Activated naive CD8-positive, alpha-beta T cell treated with anti-CD3 and anti-CD28 coated beads for 36 hours (primary cell): ENCODE results near the gene OTUD3. TPM values are rescaled to one million over a fixed set of nuclear protein-coding genes. Genes with fewer than 3 reads are reported as not detected.
"Not testable (repeated sequence)": the region's sequence is repeated elsewhere in the genome, so short reads cannot be mapped to it uniquely, and the experiment has no call there.

Experiments used
- DNase-seq: peaks from one replicate; pipeline ENCODE4 v3.0.0; 2021
- H3K27ac Mint-ChIP-seq: one replicate; pipeline ENCODE4 v1.8.0; 2022; ENCODE audit warnings: mild to moderate bottlenecking, moderate library complexity, mixed read lengths
- H3K27me3 Mint-ChIP-seq: one replicate; pipeline ENCODE4 v1.8.0; 2022; ENCODE audit warnings: mild to moderate bottlenecking, mixed read lengths
- H3K36me3 Mint-ChIP-seq: one replicate; pipeline ENCODE4 v1.8.0; 2021; ENCODE audit warnings: mild to moderate bottlenecking, mixed read lengths
- H3K4me1 Mint-ChIP-seq: one replicate; pipeline ENCODE4 v1.8.0; 2021; ENCODE audit warnings: mixed read lengths
- H3K4me3 Mint-ChIP-seq: one replicate; pipeline ENCODE4 v1.8.0; 2022; ENCODE audit warnings: mild to moderate bottlenecking, moderate library complexity, mixed read lengths
- H3K9me3 Mint-ChIP-seq: one replicate; pipeline ENCODE4 v1.8.0; 2022; ENCODE audit warnings: mixed read lengths
- total RNA-seq, 2 experiments: library from RNA; stranded (reverse); gene quantifications; one replicate each; pipeline ENCODE4 v1.2.3, GENCODE V29; 2021

OTUD3 gene
- total RNA-seq, 2 experiments from 2014 or later, result 6.2 to 7.3 TPM

DNA sequence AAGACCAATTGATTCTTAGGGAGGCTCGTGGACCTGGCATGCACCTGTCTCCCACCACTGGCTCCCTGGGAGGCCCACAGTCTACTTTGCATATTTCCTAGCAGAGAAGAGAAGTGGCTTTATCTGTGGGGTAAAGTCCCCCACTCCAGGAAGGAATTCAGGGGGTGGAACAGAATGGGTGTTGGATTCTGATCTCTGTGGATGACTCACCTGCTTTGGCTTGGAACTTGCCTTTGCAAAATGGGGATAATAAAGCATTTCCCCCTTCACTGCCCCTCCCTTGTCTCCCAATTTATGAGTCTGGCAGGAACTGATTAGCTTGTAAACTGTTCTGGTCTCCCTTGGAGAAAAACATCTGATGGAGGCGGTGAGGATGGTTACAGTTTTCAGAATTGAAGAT lies 21.2 kb upstream of the OTUD3 start:
- peaks cover 24% of the 10 kb centered on the region for H3K27me3 Mint-ChIP-seq
- DNase-seq, result no peak
- H3K27ac Mint-ChIP-seq, result no peak overlapping the region
- peaks cover 2% of the 10 kb centered on the region for H3K9me3 Mint-ChIP-seq
- no peaks in the 10 kb centered on the region for H3K4me1 Mint-ChIP-seq
- H3K36me3 Mint-ChIP-seq, result no peaks in the 10 kb centered on the region
- no peak overlapping the region for H3K4me3 Mint-ChIP-seq

DNA sequence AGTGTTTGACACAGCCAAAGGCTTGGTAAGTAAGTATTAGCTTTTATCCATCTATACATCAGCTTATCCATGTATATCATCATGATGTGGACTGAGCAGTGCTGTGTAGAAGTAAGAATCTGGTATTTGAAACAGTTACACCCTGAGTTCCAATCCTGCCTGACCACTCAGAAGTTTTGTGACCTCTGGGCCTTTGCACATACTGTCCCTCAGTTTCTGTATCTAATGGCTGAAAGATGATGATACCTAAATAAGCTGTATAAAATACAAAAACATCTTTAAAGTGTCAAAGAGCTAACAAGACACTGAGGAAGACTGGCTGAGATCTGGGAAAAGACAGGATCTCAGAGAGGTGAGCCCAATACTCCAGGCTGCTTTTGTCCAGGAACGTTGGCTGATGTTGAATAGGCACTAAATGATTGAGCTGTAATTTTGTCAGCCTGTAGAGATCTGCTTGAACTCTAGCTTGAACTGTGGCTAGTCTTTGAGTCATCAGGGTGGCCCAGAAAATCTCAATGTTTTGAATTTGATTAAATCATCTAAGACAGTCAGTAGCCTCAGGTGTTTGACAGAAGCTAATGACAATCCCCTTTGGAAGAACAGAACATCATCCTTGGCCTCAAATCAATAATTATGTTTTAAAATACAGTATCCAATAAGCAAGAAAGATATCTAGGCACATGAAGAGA lies 20.2 kb upstream of the OTUD3 start:
- no peak overlapping the region for H3K4me3 Mint-ChIP-seq
- peaks cover 31% of the 10 kb centered on the region for H3K27me3 Mint-ChIP-seq
- H3K27ac Mint-ChIP-seq, result no peak overlapping the region
- peaks cover 2% of the 10 kb centered on the region for H3K9me3 Mint-ChIP-seq
- DNase-seq, result no peak
- H3K36me3 Mint-ChIP-seq, result no peaks in the 10 kb centered on the region
- no peaks in the 10 kb centered on the region for H3K4me1 Mint-ChIP-seq

DNA sequence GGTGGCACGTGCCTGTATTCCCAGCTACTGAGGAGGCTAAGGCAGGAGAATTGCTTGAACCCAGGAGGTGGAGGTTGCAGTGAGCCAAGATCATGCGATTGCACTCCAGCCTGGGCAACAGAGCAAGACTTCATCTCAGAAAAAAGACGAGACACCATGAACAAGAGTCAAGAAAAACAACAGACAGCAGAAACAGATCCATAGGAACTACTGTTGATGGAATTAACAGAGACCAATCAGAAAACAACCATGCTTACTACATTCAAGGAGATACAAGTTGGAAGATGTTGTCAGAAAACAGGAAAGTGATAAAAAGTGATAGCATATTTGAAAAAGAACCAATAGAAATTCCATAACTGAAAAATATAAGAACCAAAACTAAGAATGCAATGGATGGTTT lies 19.3 kb upstream of the OTUD3 start:
- Mint-ChIP-seq H3K4me1 (no peaks in the 10 kb centered on the region), H3K27ac (no peak overlapping the region), H3K4me3 (no peak overlapping the region), H3K36me3 (no peaks in the 10 kb centered on the region), H3K9me3 (peaks cover 2% of the 10 kb centered on the region), H3K27me3 (peaks cover 39% of the 10 kb centered on the region)
- DNase-seq, result no peak

DNA sequence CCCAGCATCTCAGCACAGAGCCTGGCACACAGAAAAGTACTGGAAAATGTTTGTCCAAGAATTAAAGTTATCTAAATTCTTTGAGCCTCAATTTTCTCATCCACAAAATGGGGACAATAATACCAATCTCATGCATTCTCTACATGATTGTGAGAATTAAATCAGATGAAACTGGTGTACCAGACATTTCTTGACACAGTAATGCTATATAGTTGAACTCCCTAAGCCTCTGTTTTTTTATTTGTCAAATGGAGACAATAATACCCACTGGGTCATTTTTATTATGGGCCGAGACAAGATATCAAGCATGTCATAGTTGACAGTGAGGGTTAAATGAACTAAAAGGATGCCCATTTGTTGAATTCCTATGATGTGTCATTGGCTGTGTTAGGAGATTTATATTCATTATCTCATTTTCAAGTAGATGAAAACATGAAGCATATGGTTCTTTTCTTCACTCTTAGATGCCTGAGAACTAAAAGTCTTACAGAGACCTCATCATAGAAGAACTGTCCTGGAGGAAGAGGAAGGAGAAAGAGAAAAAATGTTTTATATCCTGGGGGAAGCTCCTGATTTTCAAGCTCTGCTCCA lies 17.5 kb upstream of the OTUD3 start:
- H3K36me3 Mint-ChIP-seq, result no peaks in the 10 kb centered on the region
- H3K9me3 Mint-ChIP-seq, result peaks cover 2% of the 10 kb centered on the region
- H3K4me1 Mint-ChIP-seq, result no peaks in the 10 kb centered on the region
- H3K4me3 Mint-ChIP-seq, result no peak overlapping the region
- peaks cover 40% of the 10 kb centered on the region for H3K27me3 Mint-ChIP-seq
- no peak for DNase-seq
- H3K27ac Mint-ChIP-seq, result no peak overlapping the region

DNA sequence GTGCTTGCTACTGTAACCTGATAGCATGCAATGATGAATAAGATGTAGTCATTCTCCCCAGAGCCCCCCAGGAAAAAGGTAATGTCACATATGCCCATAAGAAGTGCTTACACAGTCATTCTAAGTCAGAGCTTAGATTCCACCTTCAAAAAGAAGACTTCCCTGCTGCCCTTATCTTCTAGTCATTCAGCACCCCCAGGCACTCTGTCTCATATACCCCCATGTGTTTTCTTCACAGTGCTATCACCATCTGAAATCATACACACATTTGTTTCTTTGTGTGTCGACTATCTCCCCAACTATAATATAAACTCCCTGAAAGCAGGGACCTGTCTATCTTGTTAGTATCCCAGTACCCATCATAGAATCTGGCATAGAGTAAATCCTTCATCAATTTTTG lies 16.2 kb upstream of the OTUD3 start:
- Mint-ChIP-seq H3K27me3 (peaks cover 48% of the 10 kb centered on the region), H3K9me3 (peaks cover 2% of the 10 kb centered on the region), H3K4me3 (no peak overlapping the region), H3K27ac (no peak overlapping the region), H3K36me3 (no peaks in the 10 kb centered on the region), H3K4me1 (no peaks in the 10 kb centered on the region)
- no peak for DNase-seq

DNA sequence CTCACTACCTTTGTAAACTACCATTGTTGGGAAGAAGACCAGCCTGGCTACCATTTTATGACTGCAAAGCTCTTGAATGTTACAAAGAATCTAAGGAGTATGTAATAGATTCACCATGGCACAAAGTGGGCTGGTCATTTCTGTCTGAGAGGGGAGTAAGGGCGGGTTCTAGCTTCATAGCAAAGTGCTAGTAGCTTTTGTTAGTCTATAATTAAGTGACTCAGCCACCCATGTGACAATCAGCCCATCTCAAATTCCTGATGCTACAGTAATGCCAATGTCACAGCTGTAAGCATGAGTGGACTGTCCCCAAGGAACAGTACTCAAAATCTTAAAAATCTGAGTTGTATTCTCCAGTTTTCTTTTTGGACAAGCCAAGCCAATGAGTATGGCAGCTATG lies 15.4 kb upstream of the OTUD3 start:
- Mint-ChIP-seq H3K36me3 (no peaks in the 10 kb centered on the region), H3K27ac (no peak overlapping the region), H3K4me1 (no peaks in the 10 kb centered on the region), H3K4me3 (no peak overlapping the region), H3K27me3 (peaks cover 51% of the 10 kb centered on the region), H3K9me3 (peaks cover 2% of the 10 kb centered on the region)
- DNase-seq, result no peak

DNA sequence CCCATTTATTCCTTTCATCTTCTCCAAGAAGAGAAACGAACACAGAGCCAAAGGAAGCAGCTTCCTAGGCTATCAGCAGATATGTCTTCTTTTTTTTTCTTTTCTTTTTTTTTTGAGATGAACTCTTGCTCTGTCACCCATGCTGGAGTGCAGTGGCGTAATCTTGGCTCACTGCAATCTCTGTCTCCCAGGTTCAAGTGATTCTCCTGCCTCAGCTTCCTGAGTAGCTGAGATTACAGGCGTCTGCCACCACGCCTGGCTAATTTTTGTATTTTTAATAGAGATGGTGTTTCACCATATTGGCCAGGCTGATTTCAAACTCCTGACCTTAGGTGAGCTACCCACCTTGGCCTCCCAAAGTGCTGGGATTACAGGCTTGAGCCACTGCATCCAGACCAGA lies 13.6 kb upstream of the OTUD3 start:
- H3K27me3 Mint-ChIP-seq, result peaks cover 59% of the 10 kb centered on the region
- DNase-seq, H3K36me3 Mint-ChIP-seq, H3K4me1 Mint-ChIP-seq, H3K27ac Mint-ChIP-seq, H3K9me3 Mint-ChIP-seq, H3K4me3 Mint-ChIP-seq: not testable (repeated sequence)

DNA sequence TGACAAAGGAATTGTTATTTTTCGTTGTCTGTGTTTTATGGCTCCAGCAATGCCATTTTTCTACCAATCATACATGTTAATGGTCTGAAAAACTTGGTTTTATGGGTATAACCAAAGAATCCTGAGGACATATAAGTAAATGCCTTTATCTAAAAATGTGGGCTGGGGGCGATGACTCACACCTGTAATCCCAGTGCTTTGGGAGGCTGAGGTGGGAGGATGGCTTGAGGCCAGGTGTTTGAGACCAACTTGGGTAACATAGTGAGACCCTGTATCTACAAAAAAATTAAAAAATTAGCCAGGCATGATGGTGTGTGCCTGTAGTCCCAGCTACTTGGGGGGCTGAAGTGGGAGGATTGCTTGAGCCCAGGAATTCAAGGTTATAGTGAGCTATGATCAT lies 12.7 kb upstream of the OTUD3 start:
- H3K27me3 Mint-ChIP-seq, result peaks cover 57% of the 10 kb centered on the region
- H3K9me3 Mint-ChIP-seq, H3K36me3 Mint-ChIP-seq, DNase-seq, H3K27ac Mint-ChIP-seq, H3K4me3 Mint-ChIP-seq, H3K4me1 Mint-ChIP-seq: not testable (repeated sequence)

DNA sequence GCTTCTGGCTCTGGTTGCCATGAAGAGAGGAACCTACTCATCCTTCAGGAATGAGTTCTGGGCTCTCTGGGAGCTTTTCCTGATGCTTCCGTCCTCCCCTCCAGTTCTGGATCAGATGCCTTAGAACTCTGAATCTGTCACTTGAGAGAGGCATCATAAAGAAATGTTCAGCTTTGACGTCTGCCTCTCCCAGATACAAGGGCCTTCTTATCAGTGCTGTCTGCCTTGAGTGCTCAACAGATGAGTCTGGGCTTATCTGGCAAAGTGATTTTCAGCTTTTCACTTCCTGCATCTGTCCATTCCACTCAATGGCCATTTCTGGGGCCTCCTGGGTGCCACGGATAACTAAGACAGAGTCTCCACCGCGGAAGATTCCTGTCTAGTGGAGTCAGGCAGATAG lies 12.3 kb upstream of the OTUD3 start:
- Mint-ChIP-seq H3K27ac (no peak overlapping the region), H3K4me3 (no peak overlapping the region), H3K27me3 (peaks cover 52% of the 10 kb centered on the region), H3K4me1 (no peaks in the 10 kb centered on the region), H3K36me3 (no peaks in the 10 kb centered on the region), H3K9me3 (no peaks in the 10 kb centered on the region)
- no peak for DNase-seq

DNA sequence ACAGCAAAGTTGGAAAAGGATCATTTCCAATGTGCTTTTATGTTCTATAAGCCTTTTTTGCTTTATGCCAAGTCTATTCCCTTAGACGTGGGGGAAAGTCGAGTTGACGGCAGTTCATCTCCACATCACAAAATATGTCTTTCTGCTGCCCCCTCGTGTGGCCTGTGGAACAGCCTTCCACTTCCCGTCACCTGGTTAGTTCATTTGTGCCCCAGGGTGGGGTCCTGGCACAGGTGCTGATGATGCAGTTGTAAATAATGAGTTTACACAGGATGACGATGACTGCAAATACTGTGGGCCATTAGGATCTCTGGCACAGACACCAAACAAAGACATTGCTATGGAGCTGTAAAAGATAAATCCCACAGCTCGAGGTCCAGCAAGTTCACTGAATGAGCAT lies 10.0 kb upstream of the OTUD3 start:
- H3K27me3 Mint-ChIP-seq, result peaks cover 50% of the 10 kb centered on the region
- DNase-seq, result no peak
- no peak overlapping the region for H3K4me3 Mint-ChIP-seq
- H3K9me3 Mint-ChIP-seq, result no peaks in the 10 kb centered on the region
- H3K36me3 Mint-ChIP-seq, result no peaks in the 10 kb centered on the region
- no peak overlapping the region for H3K27ac Mint-ChIP-seq
- H3K4me1 Mint-ChIP-seq, result no peaks in the 10 kb centered on the region

DNA sequence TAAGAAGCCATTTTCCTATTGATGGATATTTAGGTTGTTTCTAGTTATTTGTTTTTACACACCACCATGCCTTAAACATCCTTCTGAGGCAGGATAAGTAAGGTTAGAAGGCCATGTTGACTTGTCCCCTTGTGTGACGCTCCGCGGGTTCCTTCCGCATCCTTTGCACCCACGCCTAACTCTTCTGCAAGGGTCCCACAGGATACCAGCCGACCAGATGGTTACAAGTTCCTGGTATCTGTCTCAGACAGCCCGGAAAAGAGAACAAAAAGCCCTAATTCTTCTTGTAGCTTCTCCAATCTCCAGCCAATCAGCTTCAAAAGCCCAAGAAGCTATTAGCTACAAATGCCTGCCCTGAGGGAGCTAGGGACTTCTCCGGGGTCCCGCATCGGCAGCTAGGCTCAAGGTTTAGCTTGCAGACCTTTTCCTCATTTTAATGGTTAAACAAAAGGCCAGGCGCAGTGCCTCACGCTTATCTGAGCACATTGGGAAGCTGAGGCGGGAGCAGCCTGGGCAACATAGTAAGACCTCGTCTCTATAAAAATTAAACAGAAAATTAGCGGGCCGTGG lies 4.9 kb upstream of the OTUD3 start:
- no peaks in the 10 kb centered on the region for H3K9me3 Mint-ChIP-seq
- no peaks in the 10 kb centered on the region for H3K36me3 Mint-ChIP-seq
- H3K4me3 Mint-ChIP-seq, result no peak overlapping the region
- H3K27ac Mint-ChIP-seq, result no peak overlapping the region
- H3K4me1 Mint-ChIP-seq, result peaks cover 6% of the 10 kb centered on the region
- DNase-seq, result no peak
- peaks cover 14% of the 10 kb centered on the region for H3K27me3 Mint-ChIP-seq

DNA sequence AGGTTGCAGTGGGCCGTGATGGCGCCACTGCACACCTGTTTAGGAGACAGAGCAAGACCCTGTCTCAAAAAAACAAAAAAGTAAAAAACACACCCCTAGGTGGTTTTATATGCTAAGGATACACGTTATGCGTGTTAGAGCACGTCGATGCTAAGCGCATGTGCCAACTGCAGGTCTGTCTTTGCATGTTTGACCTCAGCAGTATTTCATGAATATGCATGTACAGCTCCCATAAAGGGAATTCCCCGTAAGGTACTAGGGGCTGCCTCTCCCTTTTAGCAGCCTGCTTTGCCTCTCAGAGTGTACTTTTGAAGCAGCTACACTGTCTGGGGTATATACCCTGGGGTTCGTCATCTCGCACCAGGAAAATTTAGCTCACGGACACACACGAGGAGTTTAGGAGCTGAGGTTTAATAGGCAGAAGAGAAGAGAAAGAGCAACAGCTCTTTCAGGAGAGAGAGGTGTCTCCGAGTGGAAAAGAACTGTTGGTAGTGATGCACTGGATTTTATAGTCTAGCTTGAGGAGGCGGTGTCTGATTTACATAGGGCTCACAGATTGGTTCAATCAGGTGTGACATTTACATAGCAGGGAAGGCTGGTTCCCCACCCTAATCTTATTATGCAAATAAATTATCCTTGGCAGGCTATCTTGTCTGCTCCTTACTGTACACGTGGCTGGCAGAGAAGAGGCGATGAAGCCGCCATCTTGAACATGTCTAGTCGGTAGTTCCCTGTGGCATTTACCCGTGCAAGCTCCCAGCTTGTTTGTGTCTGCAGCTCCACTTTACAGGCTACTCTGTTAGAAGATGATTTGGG lies 4.2 kb upstream of the OTUD3 start:
- H3K36me3 Mint-ChIP-seq, result no peaks in the 10 kb centered on the region
- no peak for DNase-seq

DNA sequence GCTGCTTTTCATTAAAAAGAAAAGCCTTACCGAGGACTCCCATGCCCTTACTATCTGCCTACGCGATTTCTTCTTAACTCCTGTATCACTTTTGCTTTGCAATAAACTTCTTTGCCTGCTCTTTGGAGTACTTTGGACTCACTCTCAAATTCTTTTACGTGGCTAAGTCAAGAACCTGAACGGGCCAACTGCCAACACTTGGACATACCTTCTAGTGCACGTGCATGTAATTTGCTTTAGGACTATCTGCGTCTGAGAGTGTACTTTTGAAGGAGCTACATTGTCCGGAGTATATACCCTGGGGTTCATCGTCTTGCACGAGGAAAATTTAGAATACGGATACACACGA lies 3.6 kb upstream of the OTUD3 start:
- peaks cover 11% of the 10 kb centered on the region for H3K4me1 Mint-ChIP-seq
- peaks cover 12% of the 10 kb centered on the region for H3K27me3 Mint-ChIP-seq
- DNase-seq, result no peak
- no peaks in the 10 kb centered on the region for H3K36me3 Mint-ChIP-seq
- no peak overlapping the region for H3K4me3 Mint-ChIP-seq
- H3K27ac Mint-ChIP-seq, result no peak overlapping the region
- no peaks in the 10 kb centered on the region for H3K9me3 Mint-ChIP-seq

More for the DNA sequence above, 4.2 kb upstream of the OTUD3 start:
- H3K4me1 Mint-ChIP-seq, result peaks cover 7% of the 10 kb centered on the region
- H3K27me3 Mint-ChIP-seq, result peaks cover 12% of the 10 kb centered on the region
- no peak overlapping the region for H3K27ac Mint-ChIP-seq
- H3K4me3 Mint-ChIP-seq, result no peak overlapping the region
- H3K9me3 Mint-ChIP-seq, result no peaks in the 10 kb centered on the region

DNA sequence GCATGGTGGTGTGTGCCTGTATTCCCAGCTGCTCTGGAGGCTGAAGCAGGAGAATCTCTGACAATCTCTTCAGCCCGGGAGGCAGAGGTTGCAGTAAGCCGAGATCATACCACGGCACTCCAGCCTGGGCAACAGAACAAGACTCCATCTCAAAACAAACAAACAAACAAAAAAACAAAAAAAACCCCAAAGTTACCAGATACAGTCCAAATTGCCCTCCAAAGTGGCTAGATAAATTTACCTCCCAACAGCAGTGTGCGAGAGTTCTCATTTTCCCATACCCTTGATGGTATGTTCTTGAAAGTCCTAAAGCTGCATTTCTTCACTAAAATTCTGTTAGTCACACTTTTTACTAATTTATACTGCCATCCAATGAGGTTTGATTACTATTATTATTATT lies 3.0 kb upstream of the OTUD3 start:
- Mint-ChIP-seq H3K27ac (no peak overlapping the region), H3K27me3 (peaks cover 12% of the 10 kb centered on the region), H3K36me3 (no peaks in the 10 kb centered on the region), H3K9me3 (no peaks in the 10 kb centered on the region), H3K4me1 (peaks cover 17% of the 10 kb centered on the region), H3K4me3 (no peak overlapping the region)
- no peak for DNase-seq

DNA sequence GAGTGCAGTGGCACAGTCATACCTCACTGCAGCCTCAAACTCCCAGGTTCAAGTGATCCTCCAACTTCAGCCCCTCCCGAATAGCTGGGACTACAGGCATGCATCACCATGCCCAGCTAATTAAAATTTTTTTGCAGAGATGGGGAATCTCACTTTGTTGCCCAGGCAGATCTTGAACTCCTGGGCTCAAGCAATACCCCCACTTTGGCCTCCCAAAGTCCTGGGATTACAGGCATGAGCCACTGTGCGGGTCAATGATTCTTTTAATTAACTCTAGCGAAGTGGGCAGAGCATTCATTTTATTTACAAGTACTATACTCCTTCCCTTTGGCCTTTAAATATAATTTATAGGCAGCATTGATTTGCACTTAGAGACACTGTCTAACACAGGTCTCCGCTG lies 2.5 kb upstream of the OTUD3 start:
- H3K27ac Mint-ChIP-seq, result no peak overlapping the region
- H3K36me3 Mint-ChIP-seq, result no peaks in the 10 kb centered on the region
- H3K27me3 Mint-ChIP-seq, result peaks cover 12% of the 10 kb centered on the region
- no peak overlapping the region for H3K4me3 Mint-ChIP-seq
- no peak for DNase-seq
- peaks cover 21% of the 10 kb centered on the region for H3K4me1 Mint-ChIP-seq
- H3K9me3 Mint-ChIP-seq, result no peaks in the 10 kb centered on the region
